Epithelial cell of esophagus (primary cell): Measurements from ENCODE around the gene VGLL4.
"Not testable (repeated sequence)": the region's sequence is repeated elsewhere in the genome, so short reads cannot be mapped to it uniquely, and the experiment has no call there.

Source experiments
- DNase-seq: peaks from one replicate; pipeline ENCODE4 v3.0.0; 2010; ENCODE audit warnings: low read depth
- H3K4me3 ChIP-seq: 2 replicates; pipeline ENCODE4 v1.5.1; 2011; ENCODE audit warnings: mild to moderate bottlenecking, low read length, control low read depth
- TF ChIP-seq, protein P1 (sequence below): IDR thresholded peaks from 2 replicates; pipeline ENCODE4 v1.5.1; 2011; ENCODE audit warnings: low read depth, mild to moderate bottlenecking, low read length, control low read depth, inconsistent platforms; ENCODE audit not compliant: insufficient read depth; ENCODE audit errors: missing control alignments

VGLL4 gene

DNA sequence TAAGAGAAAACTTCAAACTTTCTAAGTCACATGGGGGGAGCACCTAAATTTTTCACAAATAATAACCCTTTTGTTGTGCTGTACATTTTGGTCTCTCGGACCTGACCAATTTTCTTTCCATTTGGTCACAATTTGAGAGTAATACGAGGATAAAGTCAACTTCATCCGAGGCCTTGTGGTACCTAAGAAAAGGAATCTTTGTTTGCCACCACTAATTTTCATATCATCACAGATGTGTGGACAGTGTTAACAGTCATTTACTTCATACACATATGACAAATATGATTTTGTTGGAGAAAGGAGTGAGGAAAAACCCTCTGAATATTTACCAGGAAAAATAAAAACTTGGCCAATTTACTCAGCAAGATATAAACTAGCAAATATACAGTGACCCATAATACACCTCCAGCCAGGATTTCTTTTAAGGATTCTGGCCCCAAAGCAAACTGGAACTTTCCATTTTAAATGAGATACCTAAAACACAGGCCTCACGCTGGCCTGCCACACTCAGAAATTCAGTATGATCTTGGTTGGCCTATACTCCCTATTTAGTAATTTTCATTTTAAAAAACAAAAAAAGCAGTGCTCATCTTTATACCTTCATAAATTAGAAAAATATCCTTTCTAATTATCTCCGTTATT, 40.7 kb downstream of the VGLL4 start:
- no peak for DNase-seq
- H3K4me3 ChIP-seq = no peak overlapping the region

DNA sequence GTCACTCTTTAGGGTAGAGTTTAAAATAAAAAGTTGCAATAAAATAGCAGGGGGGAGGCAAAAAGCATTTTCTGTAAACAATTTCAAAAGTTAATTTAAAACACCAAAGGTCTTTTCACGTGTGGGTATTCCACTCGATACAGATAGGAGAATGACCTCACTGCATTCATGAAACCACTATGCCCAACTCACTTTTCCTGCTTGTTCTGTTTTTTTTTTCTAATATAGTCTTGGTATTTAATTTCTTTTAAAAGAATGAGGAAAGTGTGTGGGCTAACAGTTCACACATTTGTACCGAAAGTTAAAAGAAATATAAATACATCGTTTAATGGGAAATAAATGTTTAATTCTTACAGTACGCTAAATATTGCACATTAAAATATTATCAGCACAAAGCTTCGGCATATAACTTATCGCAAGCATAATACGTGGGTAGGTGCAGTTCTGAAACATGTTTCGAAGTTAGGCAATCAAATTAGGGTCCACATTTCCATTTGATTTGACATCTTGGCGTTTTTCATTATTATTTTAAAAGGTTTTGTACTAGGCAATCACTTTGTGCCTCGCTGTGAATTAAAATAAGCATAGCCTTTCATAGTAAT, 41.4 kb downstream of the VGLL4 start:
- H3K4me3 ChIP-seq = no peak overlapping the region
- no peak for DNase-seq
- TF ChIP-seq, protein P1, sequence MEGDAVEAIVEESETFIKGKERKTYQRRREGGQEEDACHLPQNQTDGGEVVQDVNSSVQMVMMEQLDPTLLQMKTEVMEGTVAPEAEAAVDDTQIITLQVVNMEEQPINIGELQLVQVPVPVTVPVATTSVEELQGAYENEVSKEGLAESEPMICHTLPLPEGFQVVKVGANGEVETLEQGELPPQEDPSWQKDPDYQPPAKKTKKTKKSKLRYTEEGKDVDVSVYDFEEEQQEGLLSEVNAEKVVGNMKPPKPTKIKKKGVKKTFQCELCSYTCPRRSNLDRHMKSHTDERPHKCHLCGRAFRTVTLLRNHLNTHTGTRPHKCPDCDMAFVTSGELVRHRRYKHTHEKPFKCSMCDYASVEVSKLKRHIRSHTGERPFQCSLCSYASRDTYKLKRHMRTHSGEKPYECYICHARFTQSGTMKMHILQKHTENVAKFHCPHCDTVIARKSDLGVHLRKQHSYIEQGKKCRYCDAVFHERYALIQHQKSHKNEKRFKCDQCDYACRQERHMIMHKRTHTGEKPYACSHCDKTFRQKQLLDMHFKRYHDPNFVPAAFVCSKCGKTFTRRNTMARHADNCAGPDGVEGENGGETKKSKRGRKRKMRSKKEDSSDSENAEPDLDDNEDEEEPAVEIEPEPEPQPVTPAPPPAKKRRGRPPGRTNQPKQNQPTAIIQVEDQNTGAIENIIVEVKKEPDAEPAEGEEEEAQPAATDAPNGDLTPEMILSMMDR = no peak

More for the DNA sequence above, 40.7 kb downstream of the VGLL4 start:
- TF ChIP-seq, protein P1 = no peak

DNA sequence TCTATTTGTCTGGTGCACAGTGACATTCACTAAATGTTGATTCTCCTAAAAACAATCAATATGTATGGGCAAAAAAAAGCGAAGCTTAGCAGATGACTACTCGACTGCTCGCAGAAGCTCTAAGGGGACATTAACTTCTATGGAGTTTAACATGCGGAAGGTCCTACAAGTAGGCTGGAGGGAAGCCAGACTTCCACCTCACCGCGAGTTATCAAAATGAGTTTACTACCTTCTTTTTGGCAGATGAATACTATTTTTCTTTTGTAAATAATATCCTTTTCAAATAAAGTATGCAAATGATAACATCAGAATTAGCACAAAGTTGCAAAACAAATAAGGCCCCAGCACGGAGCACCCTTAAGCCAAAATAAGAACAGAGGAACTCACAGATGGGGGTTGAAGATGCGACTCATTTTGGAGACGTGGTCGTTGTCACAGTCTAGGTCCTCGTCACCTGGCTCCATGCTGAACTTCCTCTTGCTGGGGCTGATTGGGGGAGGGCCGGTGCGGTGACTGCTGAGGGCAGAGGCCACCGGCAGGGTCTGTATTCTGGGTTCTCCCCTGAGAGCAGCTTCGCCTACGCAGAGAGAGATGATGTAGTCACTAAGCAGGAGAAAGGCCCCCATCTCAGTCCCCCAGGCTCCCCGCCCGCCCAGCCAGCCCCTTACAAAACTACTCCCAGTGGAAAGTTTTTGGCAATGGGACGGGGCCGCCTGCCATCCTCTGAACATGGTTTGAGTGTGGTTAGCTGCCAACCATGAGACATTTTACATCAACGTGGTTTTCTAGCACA, 42.1 kb downstream of the VGLL4 start:
- TF ChIP-seq, protein P1 = no peak
- no peak overlapping the region for H3K4me3 ChIP-seq
- DNase-seq = no peak

DNA sequence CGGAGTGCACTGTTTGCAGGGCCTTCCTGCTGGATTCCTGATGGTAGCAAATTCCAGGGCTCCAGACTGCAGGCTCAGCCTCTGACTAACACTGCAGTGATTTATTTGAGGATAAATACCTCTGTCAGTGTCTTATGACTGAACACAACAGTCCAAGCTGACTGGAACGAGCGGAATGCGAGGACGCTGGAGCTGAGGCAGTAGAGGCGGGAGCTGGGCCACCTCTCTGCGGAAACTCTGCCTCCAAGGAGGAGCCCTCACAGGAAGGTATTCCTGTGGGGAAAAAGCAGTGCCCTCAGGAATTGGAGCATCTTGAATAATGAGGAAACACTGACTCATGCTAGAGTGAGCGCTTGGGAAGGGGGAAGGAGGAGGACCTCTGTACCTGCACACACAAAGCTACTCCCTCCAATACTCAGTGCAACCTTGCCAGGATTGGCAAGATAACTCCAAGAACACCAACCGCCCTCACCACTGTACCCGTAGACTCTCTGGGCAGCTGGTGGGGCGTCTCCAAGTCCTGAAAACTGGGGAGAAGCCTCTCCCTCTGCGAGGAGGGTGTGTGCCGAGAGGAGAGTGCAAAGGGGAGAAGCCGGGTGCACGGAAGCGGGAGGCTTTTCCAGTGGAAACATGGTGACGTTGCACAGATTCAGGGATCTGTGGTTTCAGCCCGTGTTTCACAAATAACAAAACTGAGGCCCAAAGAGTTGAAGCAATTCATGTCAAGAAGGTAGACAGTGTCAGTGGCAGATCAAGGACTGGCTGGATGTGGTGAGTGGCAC, 43.0 kb downstream of the VGLL4 start:
- no peak overlapping the region for H3K4me3 ChIP-seq
- DNase-seq = peak; percentile 99
- TF ChIP-seq, protein P1 = no peak

DNA sequence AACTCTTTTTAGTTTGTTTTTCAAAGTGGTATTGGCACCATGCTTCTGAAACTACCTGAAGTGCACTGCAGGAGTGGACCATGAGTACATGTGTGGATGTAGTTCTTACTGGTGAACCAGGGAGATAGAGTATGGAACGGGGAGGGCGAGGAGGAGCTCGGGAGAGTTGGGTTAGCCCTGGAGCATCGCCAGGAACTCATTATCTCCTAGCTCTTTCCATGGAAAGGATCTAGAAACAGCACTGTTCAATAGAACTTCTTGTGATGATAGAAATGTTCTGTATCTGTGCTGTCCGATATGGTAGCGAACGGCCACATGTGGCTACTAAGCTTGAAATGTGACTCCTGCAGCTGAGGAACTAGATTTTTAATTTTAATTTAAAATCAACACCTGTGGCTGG, 47.3 kb downstream of the VGLL4 start:
- H3K4me3 ChIP-seq = no peak overlapping the region
- DNase-seq = no peak
- TF ChIP-seq, protein P1 = no peak

DNA sequence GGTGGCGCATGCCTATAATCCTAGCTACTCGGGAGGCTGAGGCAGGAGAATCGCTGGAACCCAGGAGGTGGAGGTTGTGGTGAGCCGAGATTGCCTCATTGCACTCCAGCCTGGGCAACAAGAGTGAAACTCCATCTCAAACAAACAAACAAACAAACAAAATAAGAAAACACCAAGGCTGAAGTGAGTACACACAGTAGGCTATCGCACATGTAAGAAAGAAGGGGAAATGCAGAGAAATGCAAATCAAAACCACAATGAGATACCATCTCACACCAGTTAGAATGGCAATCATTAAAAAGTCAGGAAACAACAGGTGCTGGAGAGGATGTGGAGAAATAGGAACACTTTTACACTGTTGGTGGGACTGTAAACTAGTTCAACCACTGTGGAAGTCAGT, 48.7 kb downstream of the VGLL4 start:
- H3K4me3 ChIP-seq, DNase-seq: not testable (repeated sequence)
